Gastroesophageal sphincter (tissue), 4 donors: ENCODE measurements around the gene SUSD3. TPM values are rescaled to one million over a fixed set of nuclear protein-coding genes. Genes with fewer than 3 reads are reported as not detected.

ENCODE experiments used
- ATAC-seq: fragments of 150-250 bp; one replicate; pipeline ENCODE4 v1.9.1; 2016; ENCODE audit warnings: mild to moderate bottlenecking, moderate library complexity
- H3K27ac ChIP-seq, 4 donors: fragments of 200-600 bp; sonication (generic) in 3 of 4; 1 replicate in 3 of 4; 2 replicates in 1 of 4; pipeline ENCODE4 v1.5.1; 2016 to 2019
- H3K27me3 ChIP-seq: fragments of 200-600 bp; sonication (generic); one replicate; pipeline ENCODE4 v1.5.1; 2019
- H3K36me3 ChIP-seq, 2 donors: fragments of 200-600 bp; sonication (generic); one replicate each; pipeline ENCODE4 v1.5.1; 2019; ENCODE audit warnings: control low read depth in 1 of 2
- H3K4me1 ChIP-seq, 3 donors: fragments of 200-600 bp; sonication (generic); 1 replicate in 2 of 3; 2 replicates in 1 of 3; pipeline ENCODE4 v1.5.1; 2016 to 2019; ENCODE audit warnings: control low read depth in 2 of 3
- H3K4me3 ChIP-seq, 2 donors: fragments of 200-600 bp; sonication (generic); one replicate each; pipeline ENCODE4 v1.5.1; 2019; ENCODE audit warnings: mild to moderate bottlenecking in 1 of 2, moderate library complexity in 1 of 2
- H3K9me3 ChIP-seq, 3 donors: fragments of 200-600 bp; sonication (generic); one replicate each; pipeline ENCODE4 v1.5.1; 2017 to 2019; ENCODE audit warnings: control low read depth in 2 of 3
- EP300 ChIP-seq: sonication (generic); formaldehyde crosslinking; IDR thresholded peaks from one replicate; pipeline ENCODE4 v1.6.1; 2017; ENCODE audit warnings: antibody characterized with exemption, mild to moderate bottlenecking
- POLR2A ChIP-seq, 2 donors: fragments of 450-650 bp; IDR thresholded peaks; one replicate each; pipeline ENCODE4 v1.6.1; 2017; ENCODE audit warnings: antibody characterized with exemption in 2 of 2, mild to moderate bottlenecking in 2 of 2, moderate library complexity in 1 of 2
- POLR2AphosphoS5 ChIP-seq: sonication (generic); formaldehyde crosslinking; IDR thresholded peaks from one replicate; pipeline ENCODE4 v1.6.1; 2017; ENCODE audit warnings: antibody characterized with exemption
- WGBS, 2 donors: methylation state at CpG; one replicate each; pipeline ENCODE4 v1.1.5; 2018; ENCODE audit warnings: low coverage in 1 of 2; 5-methylcytosine and 5-hydroxymethylcytosine counted together
- total RNA-seq, 4 donors: library from RNA; depleted of rRNA; stranded (reverse); fragments of >200 nt; gene quantifications; one replicate each; pipeline ENCODE4 v1.1.0, GENCODE V29; 2016
- TF ChIP-seq, protein P1 (sequence below), 4 experiments: fragments of 200-600 bp in 2 of 4; fragments of 450-650 bp in 2 of 4; sonication (generic) in 1 of 4; IDR thresholded peaks; one replicate each; pipeline ENCODE4 v1.5.1; 2017 to 2019; ENCODE audit warnings: antibody characterized with exemption in 4 of 4, mild to moderate bottlenecking in 2 of 4, moderate library complexity in 2 of 4

SUSD3 gene
- total RNA-seq, 4 donors from 2014 or later = 1.5 to 4.7 (median 2.1) TPM; not detected in 1

DNA sequence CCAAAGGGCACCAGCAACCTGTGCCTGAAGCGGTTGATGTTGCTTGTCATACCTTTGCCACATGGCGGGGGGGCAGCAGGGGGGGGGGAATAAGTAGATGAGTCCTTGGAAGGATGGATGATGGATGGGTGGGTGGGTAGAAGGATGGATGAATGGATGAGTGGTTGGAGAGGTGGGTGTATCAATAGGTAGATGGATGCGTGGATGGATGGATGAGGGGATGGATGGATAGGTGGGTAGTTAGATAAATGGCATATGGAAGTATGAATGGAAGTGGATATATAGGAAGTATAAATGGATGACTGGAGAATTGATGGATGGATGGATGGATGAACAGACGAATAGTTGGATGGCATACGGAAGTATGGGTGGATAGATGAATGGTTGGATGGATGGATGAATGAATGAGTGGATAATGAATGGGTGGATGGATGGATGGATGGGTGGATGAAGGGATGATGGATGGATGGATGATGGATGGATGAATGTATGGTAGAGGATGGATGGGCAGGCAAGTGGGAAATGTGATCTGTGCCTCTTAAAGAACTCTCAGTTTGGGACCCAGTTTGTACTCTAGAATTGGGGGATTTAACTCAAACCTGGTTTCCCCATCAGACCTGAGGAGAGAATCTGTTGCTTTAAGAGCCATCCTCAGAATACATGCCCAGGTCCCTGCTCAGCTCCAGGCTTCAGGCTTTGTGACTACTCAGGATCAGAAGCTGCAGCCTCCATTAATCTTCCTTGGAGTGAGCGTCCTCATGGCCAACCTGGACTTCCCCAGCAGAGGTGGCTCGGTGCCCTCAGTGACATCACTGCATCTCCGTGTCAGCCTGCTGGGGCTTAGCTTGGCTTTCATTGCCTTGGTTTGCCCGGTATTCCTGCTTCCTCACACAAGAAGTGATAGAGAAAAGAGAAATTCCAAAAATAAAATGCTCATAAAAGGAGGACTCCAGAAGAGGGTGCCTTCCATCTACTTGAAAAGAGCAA lies 27.6 kb upstream of the SUSD3 start:
- no peak overlapping the region for H3K27ac ChIP-seq
- H3K36me3 ChIP-seq = no peaks in the 10 kb centered on the region
- peaks cover 14% of the 10 kb centered on the region for H3K27me3 ChIP-seq
- WGBS, 2 donors = 75 to 91% methylated on average over 5 to 6 of the region's 9 CpGs
- ATAC-seq = no peak
- H3K9me3 ChIP-seq = no peaks in the 10 kb centered on the region
- no peak overlapping the region for H3K4me3 ChIP-seq
- H3K4me1 ChIP-seq = no peaks in the 10 kb centered on the region
- TF ChIP-seq EP300 = no peak
- TF ChIP-seq POLR2AphosphoS5 = no peak

DNA sequence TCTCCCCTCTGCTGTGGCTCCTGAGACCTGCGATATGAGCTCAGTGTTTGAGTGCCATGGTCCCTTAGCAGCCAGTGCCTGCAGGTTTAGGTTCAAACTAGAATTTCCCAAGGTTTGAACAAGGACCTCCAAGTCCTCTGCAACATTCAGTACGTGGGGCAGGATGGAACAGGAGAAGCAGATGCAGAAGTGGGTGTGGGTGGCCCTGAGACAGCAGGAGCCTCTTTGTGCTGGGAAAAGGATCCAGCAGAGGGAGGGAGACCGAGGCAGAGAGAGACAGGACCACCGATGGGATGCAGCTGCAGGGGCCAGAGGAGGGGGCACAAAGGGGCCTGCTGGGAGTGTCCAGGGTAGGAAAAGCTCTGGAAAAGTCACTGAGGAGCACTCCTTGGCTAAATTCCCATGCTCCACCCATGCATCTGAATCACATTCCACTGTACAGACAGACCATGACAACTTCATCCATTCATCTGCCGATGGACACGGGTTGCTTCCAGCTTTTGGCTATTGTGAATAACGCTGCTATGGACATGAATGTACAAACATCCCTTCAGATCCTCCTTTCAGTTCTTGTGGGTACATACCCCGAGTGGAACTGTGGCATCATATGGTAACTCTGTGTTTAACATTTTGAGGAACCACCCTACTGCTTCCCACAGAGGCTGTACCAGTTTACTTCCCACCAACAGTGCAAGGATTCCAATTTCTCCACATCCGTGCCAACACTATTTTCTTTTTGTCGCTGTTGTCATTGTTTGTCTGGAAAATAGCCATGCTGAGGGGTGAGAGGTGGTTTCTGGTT lies 26.7 kb upstream of the SUSD3 start:
- 39 to 68% methylated on average over 5 to 8 of the region's 10 CpGs for WGBS, 2 donors
- TF ChIP-seq, protein P1, sequence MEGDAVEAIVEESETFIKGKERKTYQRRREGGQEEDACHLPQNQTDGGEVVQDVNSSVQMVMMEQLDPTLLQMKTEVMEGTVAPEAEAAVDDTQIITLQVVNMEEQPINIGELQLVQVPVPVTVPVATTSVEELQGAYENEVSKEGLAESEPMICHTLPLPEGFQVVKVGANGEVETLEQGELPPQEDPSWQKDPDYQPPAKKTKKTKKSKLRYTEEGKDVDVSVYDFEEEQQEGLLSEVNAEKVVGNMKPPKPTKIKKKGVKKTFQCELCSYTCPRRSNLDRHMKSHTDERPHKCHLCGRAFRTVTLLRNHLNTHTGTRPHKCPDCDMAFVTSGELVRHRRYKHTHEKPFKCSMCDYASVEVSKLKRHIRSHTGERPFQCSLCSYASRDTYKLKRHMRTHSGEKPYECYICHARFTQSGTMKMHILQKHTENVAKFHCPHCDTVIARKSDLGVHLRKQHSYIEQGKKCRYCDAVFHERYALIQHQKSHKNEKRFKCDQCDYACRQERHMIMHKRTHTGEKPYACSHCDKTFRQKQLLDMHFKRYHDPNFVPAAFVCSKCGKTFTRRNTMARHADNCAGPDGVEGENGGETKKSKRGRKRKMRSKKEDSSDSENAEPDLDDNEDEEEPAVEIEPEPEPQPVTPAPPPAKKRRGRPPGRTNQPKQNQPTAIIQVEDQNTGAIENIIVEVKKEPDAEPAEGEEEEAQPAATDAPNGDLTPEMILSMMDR (IDR thresholded peaks at IDR 0.05) = no peak
- TF ChIP-seq EP300 (no peak), POLR2AphosphoS5 (no peak), POLR2A (IDR thresholded peaks at IDR 0.05) (no peak)
- no peak for ATAC-seq
- peaks cover 14% of the 10 kb centered on the region for H3K27me3 ChIP-seq
- no peaks in the 10 kb centered on the region for H3K4me1 ChIP-seq
- no peaks in the 10 kb centered on the region for H3K36me3 ChIP-seq
- no peak overlapping the region for H3K4me3 ChIP-seq
- no peaks in the 10 kb centered on the region for H3K9me3 ChIP-seq
- H3K27ac ChIP-seq = no peak overlapping the region

DNA sequence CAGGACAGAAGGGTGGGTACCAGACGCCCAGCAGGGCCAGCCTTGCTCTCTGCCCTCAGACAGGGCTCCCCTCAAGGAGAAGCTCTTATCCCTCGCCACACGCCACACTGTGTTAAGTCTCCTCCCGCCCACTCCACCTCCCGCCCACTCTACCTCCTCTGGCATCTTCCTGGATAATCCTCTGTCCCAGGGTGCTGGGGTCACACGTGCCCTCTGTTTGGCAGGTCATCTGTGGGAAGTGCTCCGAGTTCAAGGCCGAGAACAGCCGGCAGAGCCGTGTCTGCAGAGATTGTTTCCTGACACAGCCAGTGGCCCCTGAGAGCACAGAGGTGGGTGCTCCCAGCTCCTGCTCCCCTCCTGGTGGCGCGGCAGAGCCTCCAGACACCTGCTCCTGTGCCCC lies 26.0 kb upstream of the SUSD3 start:
- ATAC-seq = no peak
- Histone ChIP-seq H3K9me3 (no peaks in the 10 kb centered on the region), H3K4me1 (no peaks in the 10 kb centered on the region), H3K27ac (no peak overlapping the region), H3K27me3 (peaks cover 14% of the 10 kb centered on the region), H3K4me3 (no peak overlapping the region), H3K36me3 (no peaks in the 10 kb centered on the region)
- TF ChIP-seq EP300 (no peak), POLR2A (IDR thresholded peaks at IDR 0.05) (no peak), POLR2AphosphoS5 (no peak)
- TF ChIP-seq, protein P1 (IDR thresholded peaks at IDR 0.05) = no peak
- WGBS, 2 donors = 88 to 93% methylated on average over 3 to 9 of the region's 12 CpGs

DNA sequence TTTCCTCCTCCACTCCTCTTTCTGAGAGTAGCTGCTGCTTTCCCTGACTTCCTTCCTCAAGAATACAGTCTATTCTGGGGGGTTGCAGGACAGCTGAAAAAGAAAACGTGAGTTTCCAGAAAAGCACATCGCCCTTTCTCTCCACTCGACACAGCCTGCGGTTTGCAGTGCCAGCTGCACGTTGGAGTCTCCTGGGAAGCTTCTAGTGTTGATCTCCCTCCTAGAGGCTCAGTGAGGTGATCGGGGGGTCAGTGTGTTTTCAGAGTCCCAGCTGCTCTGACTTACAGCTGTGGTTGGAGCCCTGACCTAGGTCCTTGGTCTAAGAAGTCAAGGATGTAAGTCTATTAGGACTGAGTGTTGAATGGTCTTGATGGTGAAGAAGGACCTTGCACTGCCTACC lies 25.0 kb upstream of the SUSD3 start:
- Histone ChIP-seq H3K9me3 (no peaks in the 10 kb centered on the region), H3K27ac (no peak overlapping the region), H3K4me3 (no peak overlapping the region), H3K36me3 (no peaks in the 10 kb centered on the region), H3K27me3 (peaks cover 14% of the 10 kb centered on the region), H3K4me1 (no peaks in the 10 kb centered on the region)
- TF ChIP-seq, protein P1 (IDR thresholded peaks at IDR 0.05) = no peak
- TF ChIP-seq EP300 (no peak), POLR2A (IDR thresholded peaks at IDR 0.05) (no peak), POLR2AphosphoS5 (no peak)
- 20 to 33% methylated on average over 1 to 6 of the region's 6 CpGs for WGBS, 2 donors
- no peak for ATAC-seq

DNA sequence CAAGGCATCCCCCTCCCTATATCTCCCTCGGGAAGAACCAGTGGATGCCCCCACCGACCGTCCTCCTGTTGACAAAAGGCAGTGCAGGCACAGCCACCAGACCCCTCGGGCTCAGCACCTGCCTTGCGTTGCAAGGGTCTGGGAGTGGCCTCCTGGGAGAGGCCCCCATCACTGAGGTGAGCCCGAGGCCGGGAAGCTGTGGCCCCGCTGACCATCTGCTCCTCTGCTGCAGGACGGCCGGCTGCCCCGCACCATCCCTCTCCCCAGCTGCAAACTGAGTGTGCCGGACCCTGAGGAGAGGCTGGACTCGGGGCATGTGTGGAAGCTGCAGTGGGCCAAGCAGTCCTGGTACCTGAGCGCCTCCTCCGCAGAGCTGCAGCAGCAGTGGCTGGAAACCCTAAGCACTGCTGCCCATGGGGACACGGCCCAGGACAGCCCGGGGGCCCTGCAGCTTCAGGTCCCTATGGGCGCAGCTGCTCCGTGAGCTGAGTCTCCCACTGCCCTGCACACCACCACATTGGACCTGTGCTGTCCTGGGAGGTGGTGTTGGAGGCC lies 23.3 kb upstream of the SUSD3 start:
- no peak for ATAC-seq
- Histone ChIP-seq H3K4me1 (no peaks in the 10 kb centered on the region), H3K36me3 (no peaks in the 10 kb centered on the region), H3K9me3 (no peaks in the 10 kb centered on the region), H3K27ac (no peak overlapping the region), H3K27me3 (peaks cover 14% of the 10 kb centered on the region), H3K4me3 (no peak overlapping the region)
- WGBS, 2 donors = no CpG with 5 or more reads among the region's 19 CpGs
- TF ChIP-seq, protein P1 (IDR thresholded peaks at IDR 0.05) = no peak
- TF ChIP-seq POLR2A (IDR thresholded peaks at IDR 0.05) (no peak), EP300 (no peak), POLR2AphosphoS5 (no peak)
